Mesothelial cell of epicardium (in vitro differentiated cells): Measurements from ENCODE around the gene TOP2B. TPM values are rescaled to one million over a fixed set of nuclear protein-coding genes. Genes with fewer than 3 reads are reported as not detected.

ENCODE experiments used
- DNase-seq, 2 experiments: peaks; one replicate each; pipeline ENCODE4 v3.0.0; 2021; ENCODE audit warnings: low spot score in 2 of 2; ENCODE audit not compliant: unreplicated experiment in 2 of 2
- H3K27ac Mint-ChIP-seq: 2 replicates; pipeline ENCODE4 v1.8.0; 2021; ENCODE audit warnings: mixed read lengths
- H3K27me3 Mint-ChIP-seq: 2 replicates; pipeline ENCODE4 v1.8.0; 2021; ENCODE audit warnings: low read depth, mixed read lengths
- H3K36me3 Mint-ChIP-seq: 2 replicates; pipeline ENCODE4 v1.8.0; 2021; ENCODE audit warnings: mixed read lengths
- H3K4me1 Mint-ChIP-seq: 2 replicates; pipeline ENCODE4 v1.8.0; 2021; ENCODE audit warnings: mixed read lengths
- H3K4me3 Mint-ChIP-seq: 2 replicates; pipeline ENCODE4 v1.8.0; 2021; ENCODE audit warnings: mild to moderate bottlenecking, moderate library complexity, mixed read lengths
- H3K9me3 Mint-ChIP-seq: 2 replicates; pipeline ENCODE4 v1.8.0; 2021; ENCODE audit warnings: mixed read lengths
- CTCF ChIP-seq: fragments of 200-600 bp; sonication (generic); IDR thresholded peaks from one replicate; pipeline ENCODE4 v1.5.0; 2021; ENCODE audit warnings: antibody characterized with exemption; ENCODE audit not compliant: unreplicated experiment
- total RNA-seq: library from RNA; stranded (reverse); gene quantifications from 3 replicates; pipeline ENCODE4 v1.2.1, GENCODE V29; 2021

TOP2B gene
- total RNA-seq, 1 donor from 2014 or later, result 203 TPM

DNA sequence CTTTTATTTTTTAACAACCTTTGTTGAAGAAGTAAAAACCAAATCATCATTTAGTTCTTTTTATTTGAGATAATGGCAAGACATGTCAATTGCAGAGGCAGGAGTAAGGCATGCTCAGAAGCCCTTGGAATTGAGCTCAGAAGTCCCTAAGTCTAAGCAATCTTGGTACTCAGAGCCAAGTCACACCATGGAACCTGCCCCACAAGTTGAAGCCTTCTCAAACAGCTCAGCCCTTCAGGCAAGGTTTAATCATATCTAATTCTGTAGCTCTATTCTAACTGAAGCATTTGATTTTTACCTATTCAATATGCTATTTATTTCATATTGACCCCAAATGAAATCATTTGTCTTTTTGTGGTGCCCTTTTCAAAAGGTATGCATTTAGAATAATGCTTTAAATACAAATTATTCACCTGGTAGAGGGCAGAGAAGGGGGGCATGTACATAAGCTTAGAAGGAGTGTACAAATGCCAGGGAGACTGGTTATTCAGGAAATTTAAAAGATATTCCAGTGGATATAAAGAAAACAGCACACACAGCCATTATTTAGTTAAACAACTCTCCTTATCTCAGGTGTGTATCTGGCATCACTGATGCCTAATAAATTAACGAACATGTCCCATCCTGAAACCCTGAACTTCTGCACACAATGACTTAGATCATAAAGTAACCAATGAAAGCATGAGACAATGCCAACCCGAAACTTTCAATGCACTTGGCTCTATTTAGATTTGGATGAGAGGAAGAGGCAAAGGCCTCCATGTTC lies 26.2 kb upstream of the TOP2B start:
- peaks cover 6% of the 10 kb centered on the region for H3K9me3 Mint-ChIP-seq
- no peak overlapping the region for H3K4me3 Mint-ChIP-seq
- no peak for TF ChIP-seq CTCF
- no peak for DNase-seq
- no peaks in the 10 kb centered on the region for H3K27me3 Mint-ChIP-seq
- H3K27ac Mint-ChIP-seq, result no peak overlapping the region
- H3K4me1 Mint-ChIP-seq, result peaks cover 22% of the 10 kb centered on the region
- H3K36me3 Mint-ChIP-seq, result no peaks in the 10 kb centered on the region

DNA sequence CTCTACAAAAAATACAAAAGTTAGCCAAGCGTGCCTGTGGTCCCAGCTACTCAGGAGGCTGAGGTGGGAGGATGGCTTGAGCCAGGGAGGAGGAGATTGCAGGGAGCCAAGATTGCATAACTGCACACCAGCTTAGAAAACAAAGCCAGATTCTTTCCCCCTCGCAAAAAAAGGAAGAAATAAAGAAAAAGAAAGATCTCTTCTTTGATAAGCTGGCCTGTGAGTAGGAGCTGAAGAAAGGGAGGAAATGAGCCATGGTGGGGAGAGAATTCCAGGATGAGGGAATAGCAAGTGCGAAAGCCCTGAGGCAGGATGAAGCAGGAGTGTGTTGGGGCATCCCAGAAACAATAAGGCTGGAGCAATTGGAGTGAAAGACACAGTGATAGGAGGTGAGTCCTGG lies 24.5 kb upstream of the TOP2B start:
- H3K4me3 Mint-ChIP-seq, result no peak overlapping the region
- H3K9me3 Mint-ChIP-seq, result peaks cover 4% of the 10 kb centered on the region
- no peaks in the 10 kb centered on the region for H3K27me3 Mint-ChIP-seq
- H3K27ac Mint-ChIP-seq, result no peak overlapping the region
- no peak for TF ChIP-seq CTCF
- DNase-seq, result no peak
- no peaks in the 10 kb centered on the region for H3K36me3 Mint-ChIP-seq
- H3K4me1 Mint-ChIP-seq, result peaks cover 22% of the 10 kb centered on the region

GRCh38 chr3:25687742-25688141 lies 23.0 kb upstream of the TOP2B start:
- H3K27ac Mint-ChIP-seq, result no peak overlapping the region
- no peaks in the 10 kb centered on the region for H3K27me3 Mint-ChIP-seq
- H3K4me1 Mint-ChIP-seq, result peaks cover 21% of the 10 kb centered on the region
- H3K9me3 Mint-ChIP-seq, result no peaks in the 10 kb centered on the region
- TF ChIP-seq CTCF, result no peak
- DNase-seq, result no peak
- H3K36me3 Mint-ChIP-seq, result no peaks in the 10 kb centered on the region
- no peak overlapping the region for H3K4me3 Mint-ChIP-seq

DNA sequence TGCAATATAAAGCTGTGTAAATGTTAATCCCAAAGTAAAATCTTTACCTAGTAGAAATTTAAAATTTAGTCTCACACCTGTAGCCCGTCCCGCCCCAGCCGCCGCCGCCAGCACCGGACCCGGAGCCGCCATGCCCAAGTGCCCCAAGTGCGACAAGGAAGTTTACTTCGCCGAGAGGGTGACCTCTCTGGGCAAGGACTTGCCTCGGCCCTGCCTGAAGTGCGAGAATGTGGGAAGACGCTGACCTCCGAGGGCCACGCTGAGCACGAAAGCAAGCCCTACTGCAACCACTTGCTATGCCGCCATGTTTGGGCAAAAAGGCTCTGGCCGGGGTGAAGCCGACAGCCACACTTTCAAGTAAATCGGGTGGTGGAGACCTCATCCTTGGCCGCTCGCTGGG lies 22.1 kb upstream of the TOP2B start:
- H3K4me3 Mint-ChIP-seq, result no peak overlapping the region
- H3K4me1 Mint-ChIP-seq, result peaks cover 11% of the 10 kb centered on the region
- no peaks in the 10 kb centered on the region for H3K27me3 Mint-ChIP-seq
- no peak overlapping the region for H3K27ac Mint-ChIP-seq
- no peak for TF ChIP-seq CTCF
- H3K9me3 Mint-ChIP-seq, result no peaks in the 10 kb centered on the region
- no peaks in the 10 kb centered on the region for H3K36me3 Mint-ChIP-seq
- no peak for DNase-seq

- H3K4me3 Mint-ChIP-seq, result no peak overlapping the region
- DNase-seq, result no peak
- H3K36me3 Mint-ChIP-seq, result no peaks in the 10 kb centered on the region
- TF ChIP-seq CTCF, result no peak
- no peaks in the 10 kb centered on the region for H3K9me3 Mint-ChIP-seq
- H3K4me1 Mint-ChIP-seq, result no peaks in the 10 kb centered on the region
- H3K27me3 Mint-ChIP-seq, result no peaks in the 10 kb centered on the region
- no peak overlapping the region for H3K27ac Mint-ChIP-seq
Measured at GRCh38 chr3:25683882-25684281, 19.2 kb upstream of the TOP2B start.
